HG02938 (cell line): ENCODE data around the gene SMG9.
A peak's percentile ranks its signal among the peaks of the same experiment; 100 is the strongest.
"Not testable (repeated sequence)": the region's sequence is repeated elsewhere in the genome, so short reads cannot be mapped to it uniquely, and the experiment has no call there.

ENCODE experiments used
- ATAC-seq: cut with Tn5 transposase; IDR thresholded peaks from one replicate; pipeline ENCODE4 v1.9.1; 2021; ENCODE audit warnings: mild to moderate bottlenecking, moderate library complexity; ENCODE audit not compliant: unreplicated experiment

SMG9 gene

GRCh38 chr19:43780706-43781525 is 26.2 kb upstream of the SMG9 start, which contains the start of gene KCNN4:
KCNN4 (minus strand) TSS chr19:43780973; CDS start chr19:43780861, 112 bp downstream.
- ATAC-seq: no peak

GRCh38 chr19:43779820-43780219 is 25.1 kb upstream of the SMG9 start:
- ATAC-seq: no peak

GRCh38 chr19:43779147-43779819 is 24.5 kb upstream of the SMG9 start:
- ATAC-seq: no peak

GRCh38 chr19:43778651-43779050 is 23.9 kb upstream of the SMG9 start:
- ATAC-seq: no peak

GRCh38 chr19:43777163-43777695 is 22.5 kb upstream of the SMG9 start:
- no peak for ATAC-seq

- ATAC-seq: no peak
Measured at GRCh38 chr19:43776286-43776685, 21.5 kb upstream of the SMG9 start.

GRCh38 chr19:43775299-43775890 is 20.6 kb upstream of the SMG9 start:
- ATAC-seq: no peak

GRCh38 chr19:43774940-43775258 is 20.1 kb upstream of the SMG9 start:
- not testable (repeated sequence) for ATAC-seq

- no peak for ATAC-seq
Measured at GRCh38 chr19:43774103-43774939, 19.6 kb upstream of the SMG9 start.

- ATAC-seq: no peak
Measured at GRCh38 chr19:43773725-43774102, 19.0 kb upstream of the SMG9 start.

- ATAC-seq: no peak
Measured at GRCh38 chr19:43769256-43769655, 14.5 kb upstream of the SMG9 start.

GRCh38 chr19:43768273-43769050 is 13.7 kb upstream of the SMG9 start:
- ATAC-seq: no peak

- no peak for ATAC-seq
Measured at GRCh38 chr19:43767818-43768217, 13.1 kb upstream of the SMG9 start.

GRCh38 chr19:43767316-43767715 is 12.6 kb upstream of the SMG9 start:
- no peak for ATAC-seq

- no peak for ATAC-seq
Measured at GRCh38 chr19:43766755-43767043, 11.9 kb upstream of the SMG9 start.

GRCh38 chr19:43765109-43765876 is 10.5 kb upstream of the SMG9 start:
- ATAC-seq: peak; percentile 66

GRCh38 chr19:43764684-43765083 is 9.9 kb upstream of the SMG9 start:
- ATAC-seq: not testable (repeated sequence)

GRCh38 chr19:43763473-43763939 is 8.7 kb upstream of the SMG9 start:
- no peak for ATAC-seq

GRCh38 chr19:43762814-43763213 is 8.1 kb upstream of the SMG9 start:
- no peak for ATAC-seq
